Measurements from ENCODE around the gene WFS1.

GRCh38 chr4:6331468-6331867, 61.8 kb downstream of the WFS1 start:
- TF ChIP-seq CTCF (conservative IDR thresholded peaks at IDR 0.05), result no peak
- TF ChIP-seq EZH2 (IDR thresholded peaks at IDR 0.05; ENCODE audit: low read depth), result no peak
